CD4-positive, alpha-beta T cell treated with Interleukin-17A for 1 hour (primary cell): ENCODE results near the gene DENND6A.
"Not testable (repeated sequence)": the region's sequence is repeated elsewhere in the genome, so short reads cannot be mapped to it uniquely, and the experiment has no call there.

Experiments used
- DNase-seq: peaks from one replicate; pipeline ENCODE4 v3.0.0-alpha.2; 2020

DENND6A gene, protein sequence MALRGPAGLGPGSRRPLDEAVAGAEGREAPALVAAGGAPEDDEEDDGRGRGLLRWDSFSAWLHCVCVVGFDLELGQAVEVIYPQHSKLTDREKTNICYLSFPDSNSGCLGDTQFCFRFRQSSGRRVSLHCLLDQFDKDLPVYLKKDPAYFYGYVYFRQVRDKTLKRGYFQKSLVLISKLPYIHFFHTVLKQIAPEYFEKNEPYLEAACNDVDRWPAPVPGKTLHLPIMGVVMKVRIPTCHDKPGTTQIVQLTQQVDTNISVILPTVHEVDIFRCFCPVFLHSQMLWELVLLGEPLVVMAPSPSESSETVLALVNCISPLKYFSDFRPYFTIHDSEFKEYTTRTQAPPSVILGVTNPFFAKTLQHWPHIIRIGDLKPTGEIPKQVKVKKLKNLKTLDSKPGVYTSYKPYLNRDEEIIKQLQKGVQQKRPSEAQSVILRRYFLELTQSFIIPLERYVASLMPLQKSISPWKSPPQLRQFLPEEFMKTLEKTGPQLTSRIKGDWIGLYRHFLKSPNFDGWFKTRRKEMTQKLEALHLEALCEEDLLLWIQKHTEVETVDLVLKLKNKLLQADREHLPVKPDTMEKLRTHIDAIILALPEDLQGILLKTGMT

DNA sequence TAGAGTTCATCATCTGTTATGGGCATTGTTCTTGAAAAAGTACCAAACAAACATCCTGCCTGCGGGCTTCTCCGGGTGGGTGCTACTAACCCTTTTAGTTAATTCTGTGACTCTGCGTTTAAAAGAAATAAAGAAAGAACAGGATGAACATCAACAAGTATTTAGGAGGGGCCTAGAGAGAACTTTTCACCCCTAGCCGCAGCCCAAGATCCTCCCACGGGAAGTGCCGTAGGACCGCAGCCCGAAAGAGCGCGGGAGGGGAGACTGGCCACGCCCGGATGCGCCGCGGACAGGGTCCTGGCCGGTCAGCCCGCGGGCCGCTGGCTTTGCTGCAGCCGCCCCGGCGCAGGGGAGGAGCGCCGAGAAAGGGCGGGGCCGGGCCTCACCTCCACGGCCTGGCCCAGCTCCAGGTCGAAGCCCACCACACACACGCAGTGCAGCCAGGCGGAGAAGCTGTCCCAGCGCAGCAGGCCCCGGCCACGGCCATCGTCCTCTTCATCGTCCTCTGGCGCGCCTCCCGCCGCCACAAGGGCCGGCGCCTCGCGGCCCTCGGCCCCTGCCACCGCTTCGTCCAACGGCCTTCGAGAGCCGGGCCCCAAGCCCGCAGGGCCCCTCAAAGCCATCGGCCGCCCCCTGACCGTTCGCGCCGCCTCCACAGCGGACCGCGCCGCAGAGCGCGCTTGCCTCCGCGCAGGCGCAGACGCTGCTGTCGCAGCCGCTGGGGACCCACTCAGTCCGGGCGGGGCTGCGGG is at the start of gene DENND6A:
TSS of gene DENND6A (minus strand) at position 682 of the 752 bp plus-strand sequence. CDS start at position 623, 59 bp downstream.
- DNase-seq, result peak; percentile 95

DNA sequence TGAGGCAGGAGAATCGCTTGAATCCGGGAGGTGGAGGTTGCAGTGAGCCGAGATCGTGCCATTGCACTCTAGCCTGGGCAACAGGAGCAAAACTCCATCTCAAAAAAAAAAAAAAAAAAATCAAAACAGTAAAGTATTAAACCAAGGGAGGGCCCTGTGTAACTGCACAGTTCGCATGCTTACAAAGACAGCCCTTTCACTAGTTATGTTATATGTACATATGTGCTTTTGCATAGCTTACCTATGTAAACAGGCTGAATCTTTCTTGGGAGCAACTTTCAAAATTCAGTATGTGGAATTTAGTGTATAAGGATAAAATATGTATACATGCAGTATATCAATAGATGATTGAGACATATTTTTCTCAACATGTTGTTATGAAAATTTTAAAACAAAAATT is 47.1 kb upstream of the DENND6A start:
- no peak for DNase-seq

DNA sequence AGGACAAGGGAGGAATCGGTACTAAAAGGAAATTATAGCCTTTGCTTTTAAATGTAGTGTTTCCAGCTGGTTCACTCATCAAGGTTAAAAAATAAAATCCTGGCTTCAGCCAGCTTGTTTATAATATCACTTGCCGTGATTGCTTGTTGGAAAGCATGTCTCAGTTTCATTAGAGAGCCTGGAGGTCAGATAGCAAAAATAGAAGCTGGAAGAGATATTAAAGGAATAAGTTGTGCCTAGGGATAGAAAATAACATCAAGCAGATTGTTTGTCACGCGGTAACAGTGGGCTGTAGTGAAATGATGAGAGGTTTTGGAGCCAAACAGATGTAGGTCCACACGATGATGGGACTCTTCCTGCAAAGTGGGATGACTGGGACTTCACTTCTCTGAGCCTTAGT is 45.5 kb upstream of the DENND6A start:
- no peak for DNase-seq

DNA sequence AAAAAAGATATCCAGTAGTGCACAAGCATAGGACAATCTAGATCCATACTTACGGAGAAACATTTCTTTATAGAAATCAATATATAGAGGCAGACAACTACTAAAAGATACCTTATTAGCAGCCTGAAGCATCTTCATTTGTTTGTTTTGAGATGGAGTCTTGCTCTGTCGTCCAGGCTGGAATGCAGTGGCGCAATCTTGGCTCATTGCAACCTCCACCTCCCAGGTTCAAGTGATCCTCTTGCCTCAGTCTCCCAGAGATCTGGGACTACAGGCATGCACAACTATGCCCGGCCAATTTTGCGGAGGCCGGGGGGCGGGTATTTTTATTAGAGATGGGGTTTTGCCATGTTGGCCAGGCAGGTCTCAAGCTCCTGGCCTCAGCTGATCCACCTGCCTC is 45.0 kb upstream of the DENND6A start:
- no peak for DNase-seq

DNA sequence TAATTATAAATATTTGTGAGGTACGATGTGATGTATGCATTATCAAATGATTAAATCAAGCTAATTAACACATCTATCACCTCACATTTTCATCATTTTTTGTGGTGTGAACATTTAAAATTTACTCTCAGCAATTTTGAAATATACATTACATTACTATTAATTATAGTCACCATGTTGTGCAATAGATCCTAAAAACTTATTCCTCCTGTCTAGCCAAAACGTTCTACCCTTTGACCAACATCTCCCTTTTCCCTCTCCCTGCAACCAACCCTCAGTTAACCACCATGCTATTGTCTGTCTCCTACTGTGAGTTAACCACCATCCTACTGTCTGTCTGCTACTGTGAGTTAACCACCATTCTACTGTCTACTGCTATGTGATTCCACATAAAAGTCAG is 42.5 kb upstream of the DENND6A start:
- DNase-seq, result no peak

DNA sequence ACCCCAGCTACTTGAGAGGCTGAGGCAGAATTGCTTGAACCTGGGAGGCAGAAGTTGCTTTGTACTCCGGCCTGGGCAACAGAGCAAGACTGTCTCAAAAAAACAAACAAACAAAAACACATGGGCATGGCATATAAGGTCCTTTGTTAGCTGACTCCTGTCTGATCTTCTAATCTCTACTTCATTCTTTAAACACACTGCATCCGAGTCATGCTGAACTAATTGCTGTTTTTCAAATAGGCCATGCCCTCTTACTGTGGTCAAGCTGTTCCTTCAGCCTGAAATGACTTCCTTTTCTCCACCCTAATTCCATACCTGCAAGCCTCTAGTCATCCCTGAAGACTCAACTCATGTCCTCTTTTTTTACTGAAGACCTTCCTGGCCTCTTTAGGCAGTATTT is 40.9 kb upstream of the DENND6A start:
- DNase-seq, result no peak

DNA sequence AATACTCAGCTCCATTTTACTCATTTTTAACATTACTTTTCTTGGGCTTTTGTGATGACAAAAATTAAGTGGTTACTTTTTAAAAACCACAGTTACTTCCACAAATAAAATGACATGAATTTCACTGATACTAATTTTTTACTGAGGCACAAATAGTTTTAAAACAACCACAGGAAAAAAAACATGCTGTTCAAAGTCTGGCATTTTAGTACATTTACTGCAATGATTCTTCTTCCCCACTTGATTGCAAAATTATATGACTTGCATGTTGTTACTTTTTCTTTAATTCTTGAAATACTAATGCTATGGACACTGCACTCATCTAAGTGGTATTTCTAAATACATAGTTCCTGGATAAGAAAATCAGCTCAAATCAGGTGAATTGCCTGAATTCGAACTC is 38.4 kb upstream of the DENND6A start:
- no peak for DNase-seq

DNA sequence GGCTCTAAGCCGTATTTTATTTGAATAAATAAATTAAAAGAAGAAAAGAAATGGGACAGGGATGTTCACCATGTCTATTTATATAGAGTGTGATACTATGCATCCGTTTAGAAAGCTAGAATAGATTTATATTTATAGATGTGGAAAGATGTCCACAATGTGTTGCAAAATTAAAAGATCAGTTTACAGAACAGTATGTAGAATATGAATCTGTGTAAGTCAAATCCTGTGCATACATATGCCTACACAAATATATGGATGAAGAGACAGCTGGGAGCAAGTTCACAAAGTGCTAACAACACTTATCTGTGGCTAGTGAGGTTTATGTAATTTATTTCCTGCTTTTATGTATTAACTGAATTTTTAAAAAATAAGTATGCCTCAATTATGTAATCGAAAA is 37.8 kb upstream of the DENND6A start:
- DNase-seq, result no peak

DNA sequence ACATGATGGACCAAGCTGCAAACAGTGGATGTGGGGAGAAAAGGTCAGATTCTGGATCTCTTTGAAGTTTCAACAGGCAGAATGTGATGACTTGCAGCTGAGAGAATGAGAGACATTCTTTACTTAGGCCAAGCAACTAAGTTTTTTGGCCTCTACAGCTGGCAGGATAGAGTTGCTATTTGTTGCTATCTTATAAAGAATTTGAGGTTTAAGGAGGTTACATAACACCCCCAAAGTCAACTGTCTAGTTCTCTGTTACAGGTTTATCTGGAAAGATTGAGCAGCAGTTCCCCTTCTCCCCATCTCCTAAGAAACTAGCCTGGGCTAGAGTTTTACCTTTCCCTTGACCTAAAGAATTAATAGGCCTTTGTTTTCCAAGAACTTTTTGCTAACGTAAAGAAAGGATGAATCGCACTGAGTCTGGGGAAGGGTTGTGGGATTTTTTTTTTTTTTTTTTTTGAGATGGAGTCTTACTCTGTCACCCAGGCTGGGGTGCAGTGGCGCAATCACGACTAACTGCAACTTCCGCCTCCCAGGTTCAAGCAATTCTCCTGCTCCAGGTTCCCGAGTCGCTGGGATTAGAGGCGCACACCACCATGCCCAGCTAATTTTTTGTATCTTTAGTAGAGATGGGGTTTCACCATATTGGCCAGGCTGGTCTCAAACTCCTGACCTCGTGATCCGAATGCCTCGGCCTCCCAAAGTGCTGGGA is 36.6 kb upstream of the DENND6A start:
- DNase-seq, result no peak

DNA sequence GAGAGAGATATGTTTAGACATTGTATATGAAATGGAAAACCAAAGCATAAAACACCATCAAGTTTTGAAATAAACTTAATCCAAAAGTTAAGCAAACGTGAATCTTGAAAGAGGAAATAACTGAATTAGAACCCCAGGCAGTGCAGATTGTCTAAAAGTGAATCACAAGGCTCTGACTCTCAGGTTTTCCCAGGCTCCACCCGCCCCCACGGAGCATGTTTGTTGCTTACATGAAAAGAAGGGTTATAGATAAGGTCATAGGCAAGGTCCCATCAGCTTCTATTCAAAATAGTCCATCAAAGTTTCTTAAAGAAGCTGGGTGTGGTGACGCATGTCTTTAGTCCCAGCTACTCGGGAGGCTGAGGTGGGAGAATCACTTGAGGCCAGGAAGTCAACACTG is 34.2 kb upstream of the DENND6A start:
- DNase-seq, result no peak

DNA sequence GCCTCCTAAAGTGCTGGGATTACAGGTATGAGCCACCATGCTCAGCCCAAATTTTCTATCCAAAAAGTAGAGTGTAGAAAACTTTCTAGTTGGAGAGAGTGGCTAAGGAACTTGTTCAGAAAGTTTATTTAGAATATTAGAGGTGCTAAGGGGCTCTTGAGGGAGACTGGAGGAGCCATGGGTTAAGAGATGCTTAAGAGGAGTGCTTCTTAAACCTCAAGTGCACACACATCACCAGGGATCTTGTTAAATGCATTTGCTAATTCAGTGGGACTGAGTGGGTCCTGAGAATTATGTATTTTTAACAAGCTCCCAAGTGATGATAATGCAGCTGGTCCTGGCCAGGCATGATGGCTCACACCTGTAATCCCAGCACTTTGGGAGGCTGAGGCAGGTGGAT is 33.5 kb upstream of the DENND6A start:
- no peak for DNase-seq

DNA sequence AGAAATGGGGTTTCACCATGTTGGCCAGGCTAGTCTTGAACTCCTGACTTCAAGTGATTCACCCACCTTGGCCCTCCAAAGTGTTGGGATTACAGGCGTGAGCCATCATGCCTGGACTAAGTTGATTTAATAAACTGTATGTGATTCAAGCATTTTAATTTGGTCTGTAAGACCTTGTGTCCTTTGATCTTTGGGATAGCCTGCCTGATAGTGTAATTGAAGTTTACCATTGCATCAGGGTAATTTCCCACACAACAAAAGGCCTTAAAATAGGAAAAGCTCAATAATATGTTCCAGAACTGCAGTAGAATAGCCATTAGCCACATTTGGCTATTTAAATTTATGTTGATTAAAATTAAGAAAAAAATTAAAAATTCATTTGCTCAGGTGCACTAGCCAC is 25.2 kb upstream of the DENND6A start:
- no peak for DNase-seq

DNA sequence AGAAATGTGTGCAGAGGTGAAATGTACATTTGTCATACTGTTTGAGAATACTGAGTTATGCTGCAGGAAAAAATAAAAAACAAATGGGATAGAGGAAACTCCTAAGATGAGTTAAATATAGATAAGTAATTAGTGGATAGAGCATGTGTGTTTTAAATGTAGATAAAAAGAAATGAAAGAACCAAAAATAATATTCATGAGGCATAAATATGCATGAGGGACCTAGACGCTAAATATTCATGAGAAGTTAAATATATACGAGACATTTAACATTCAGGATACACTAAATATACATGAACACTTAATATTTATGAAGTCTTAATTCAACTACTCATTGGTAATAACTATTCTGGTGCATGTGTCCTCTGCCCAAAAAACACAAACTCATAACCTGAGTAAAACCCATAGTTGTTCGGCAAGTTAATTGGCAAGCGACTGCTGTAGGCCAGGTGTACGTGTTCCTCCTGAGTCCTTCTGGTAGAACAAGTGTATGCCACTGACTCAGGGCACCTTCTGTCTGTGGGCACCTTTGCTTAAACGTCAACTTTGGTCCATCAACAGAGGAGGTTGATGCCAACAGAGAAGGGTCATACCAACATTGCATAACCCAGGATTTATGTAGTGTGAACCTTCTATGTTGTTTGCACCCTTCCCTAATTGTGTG is 24.5 kb upstream of the DENND6A start:
- no peak for DNase-seq

DNA sequence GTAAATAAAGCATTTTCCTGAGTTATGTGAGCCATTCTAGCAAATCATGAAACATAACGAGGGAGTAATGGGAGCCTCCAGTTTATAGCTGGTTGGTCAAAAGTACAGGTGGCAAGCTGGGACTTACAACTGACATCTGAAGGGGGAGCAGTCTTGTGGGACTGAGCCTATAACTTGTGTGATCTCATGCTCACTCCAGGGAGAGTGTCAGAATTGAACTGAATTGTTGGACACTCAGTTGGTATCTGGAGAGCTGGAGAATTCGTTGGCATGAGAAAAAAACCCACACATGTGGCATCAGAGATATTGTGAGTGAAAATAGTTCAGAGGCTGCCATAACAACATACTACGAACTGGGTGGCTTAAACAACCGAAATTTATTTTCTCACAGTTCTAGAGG is 22.8 kb upstream of the DENND6A start:
- DNase-seq, result no peak

DNA sequence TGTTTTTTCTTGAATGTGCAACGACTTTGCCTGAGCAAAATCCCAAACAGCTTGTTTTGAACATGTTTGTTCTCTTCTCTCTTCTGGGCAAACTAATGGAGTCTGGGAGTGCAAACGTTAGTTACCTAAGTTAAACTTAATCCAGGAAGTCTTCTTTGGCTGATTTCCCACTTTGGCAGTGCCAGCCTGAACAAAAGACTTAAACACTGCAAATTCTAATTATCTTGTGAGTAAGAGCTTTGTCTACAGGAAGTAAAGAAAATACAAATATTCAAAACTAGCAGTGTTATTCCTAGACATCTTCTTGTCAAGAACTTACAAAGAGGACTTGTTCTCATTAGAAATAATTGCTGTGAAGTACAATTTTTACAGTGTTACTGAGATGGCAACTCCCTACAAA is 16.7 kb upstream of the DENND6A start:
- DNase-seq, result no peak

DNA sequence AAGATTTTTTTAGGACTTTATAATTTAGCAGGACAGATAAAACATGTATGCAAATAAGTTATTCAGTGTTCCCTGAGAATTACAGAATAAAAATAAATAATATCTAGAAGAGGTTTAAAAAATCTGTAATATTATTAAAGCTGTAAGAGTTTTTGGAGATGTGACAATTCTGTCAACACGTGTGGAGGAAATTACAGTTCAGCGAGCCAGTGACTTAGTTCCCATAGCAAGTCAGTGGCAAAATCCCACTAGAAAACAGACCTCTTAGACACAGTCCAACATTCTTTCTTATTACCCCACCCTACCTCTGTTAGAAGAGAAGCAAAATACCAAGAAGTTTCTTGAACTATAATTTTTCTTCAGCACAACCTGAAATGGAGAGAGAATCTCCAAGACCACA is 16.2 kb upstream of the DENND6A start:
- DNase-seq, result no peak

DNA sequence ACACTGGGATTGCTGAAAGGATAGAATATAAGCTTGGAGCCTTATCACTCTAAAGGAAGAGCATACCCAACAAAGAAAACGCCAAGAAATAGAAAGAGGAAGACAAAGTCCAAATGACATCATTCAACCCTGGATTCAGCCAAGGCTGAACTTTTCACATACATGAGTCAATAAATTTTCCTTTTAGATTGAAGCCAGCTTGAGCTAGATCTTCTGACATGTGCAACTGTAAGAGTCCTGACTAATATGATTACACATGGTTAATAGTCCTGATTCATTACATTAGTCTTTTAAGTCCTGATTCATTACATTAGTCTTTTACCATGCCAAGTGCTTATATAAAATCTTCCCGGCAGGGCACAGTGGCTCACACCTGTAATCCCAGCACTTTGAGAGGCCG is 13.6 kb upstream of the DENND6A start:
- no peak for DNase-seq

DNA sequence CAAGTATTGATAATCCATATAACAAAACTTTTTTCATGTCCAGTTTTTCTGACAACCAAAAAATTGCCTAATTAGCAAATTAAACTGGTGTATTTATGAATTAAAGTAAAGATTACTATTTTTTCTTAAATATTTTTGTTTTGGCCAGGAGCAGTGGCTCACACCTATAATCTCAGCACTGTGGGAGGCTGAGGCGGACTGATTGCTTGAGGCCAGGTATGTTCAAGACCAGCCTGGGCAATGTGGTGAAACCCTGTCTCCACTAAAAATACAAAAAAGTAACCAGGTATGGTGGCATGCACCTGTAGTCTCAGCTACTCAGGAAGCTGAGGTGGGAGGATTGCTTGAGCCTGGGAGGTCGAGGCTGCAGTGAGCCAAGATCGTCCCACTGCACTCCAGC is 12.5 kb upstream of the DENND6A start:
- DNase-seq, result not testable (repeated sequence)

DNA sequence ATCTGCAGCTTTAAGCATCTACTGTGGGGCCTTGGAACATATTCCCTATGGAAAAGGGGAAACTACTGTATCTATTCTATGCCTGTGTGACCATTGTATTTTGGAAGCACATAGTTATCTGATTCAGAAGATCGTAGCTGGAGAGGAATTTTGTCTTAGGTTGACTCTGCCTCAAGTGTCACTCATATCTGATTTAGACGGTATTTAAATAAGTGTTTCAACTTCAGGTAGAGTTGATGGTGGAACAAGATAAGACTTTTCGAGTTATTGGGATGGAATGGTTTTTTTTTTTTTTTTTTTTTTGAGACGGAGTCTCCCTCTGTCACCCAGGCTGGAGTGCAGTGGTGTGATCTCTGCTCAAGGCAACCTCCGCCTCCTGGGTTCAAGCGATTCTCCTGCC is 8.9 kb upstream of the DENND6A start:
- DNase-seq, result no peak

DNA sequence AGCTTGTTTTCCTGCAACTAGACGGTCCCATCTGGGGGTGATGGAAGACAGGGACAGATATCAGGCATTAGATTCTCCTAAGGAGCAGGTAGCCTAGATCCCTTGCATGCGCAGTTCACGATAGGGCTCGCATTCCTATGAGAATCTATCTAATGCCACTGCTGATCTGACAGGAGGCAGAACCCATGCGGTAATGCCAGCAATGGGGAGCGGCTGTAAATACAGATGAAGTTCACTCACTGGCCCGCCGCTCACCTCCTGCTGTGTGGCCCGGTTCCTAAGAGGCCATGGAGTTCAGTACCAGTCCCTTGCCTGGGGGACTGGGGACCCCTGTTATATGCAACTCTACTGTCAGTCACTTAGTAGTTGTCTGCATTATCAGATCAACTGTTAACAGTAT is 7.9 kb upstream of the DENND6A start:
- DNase-seq, result no peak

DNA sequence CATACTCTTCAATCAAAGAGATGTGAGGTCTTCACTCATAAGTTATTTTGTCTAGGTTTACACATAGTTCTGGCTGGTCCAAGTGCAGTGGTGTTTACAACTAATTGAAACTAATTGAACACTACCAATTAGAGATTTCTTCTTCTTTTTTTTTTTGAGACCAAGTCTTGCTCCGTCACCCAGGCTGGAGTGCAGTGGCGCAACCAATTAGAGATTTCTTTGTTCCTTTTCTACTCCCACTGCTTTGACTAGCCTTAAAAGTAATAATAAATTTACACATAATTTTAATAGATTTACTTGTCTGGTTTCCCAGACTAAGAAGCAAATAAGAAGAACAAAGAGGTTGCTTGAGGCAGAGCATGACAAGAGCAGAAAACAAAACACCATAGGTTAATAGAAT is 6.7 kb upstream of the DENND6A start:
- DNase-seq, result no peak

DNA sequence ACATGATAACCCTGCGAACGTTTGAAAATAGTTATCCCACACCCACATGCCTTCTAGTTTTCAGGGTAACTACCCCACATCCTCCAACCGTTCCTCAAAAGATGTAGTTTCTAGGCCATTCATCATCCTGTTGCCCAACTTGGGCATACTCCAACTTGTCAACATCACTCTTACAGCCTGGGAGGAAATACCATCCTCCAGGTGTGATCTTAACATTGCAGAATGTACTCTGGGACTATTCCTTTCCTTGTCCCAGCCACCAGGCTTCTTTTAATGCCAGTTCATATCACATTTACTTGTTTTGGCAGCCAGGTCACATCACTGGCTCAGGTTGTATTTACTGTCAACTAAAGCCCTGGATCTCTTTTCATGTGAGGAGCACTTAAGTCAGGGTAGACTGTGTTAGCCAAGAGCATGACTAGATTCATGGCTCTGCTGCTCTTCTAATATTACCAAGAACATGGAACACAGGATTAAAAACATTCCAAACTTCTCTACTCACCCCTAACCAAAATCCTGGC is 4.0 kb upstream of the DENND6A start:
- no peak for DNase-seq

DNA sequence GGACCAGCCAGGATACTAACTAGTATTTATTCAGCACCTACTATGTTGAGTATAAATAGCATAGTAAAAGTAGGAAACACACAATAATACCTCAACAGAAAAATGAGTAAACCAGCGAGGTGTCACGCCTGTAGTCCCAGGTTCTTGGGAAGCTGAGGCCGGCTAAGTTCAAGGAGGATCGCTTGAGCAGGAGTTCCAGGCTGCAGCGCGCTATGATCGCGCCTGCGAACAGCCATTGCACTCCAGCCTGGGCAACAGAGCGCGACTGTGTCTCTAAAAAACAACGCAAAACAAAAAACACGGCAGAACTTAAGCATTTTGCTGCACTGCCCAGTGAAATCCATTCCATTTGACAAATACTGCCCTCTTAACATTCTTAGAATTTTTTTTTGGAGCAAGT is 1.3 kb upstream of the DENND6A start:
- DNase-seq, result no peak
